ENCODE measurements around the gene IGLL1. TPM values are rescaled to one million over a fixed set of nuclear protein-coding genes. Genes with fewer than 3 reads are reported as not detected.

Gene IGLL1
- total RNA-seq, 1 donor from 2014 or later: not detected

GRCh38 chr22:23527971-23528740, 51.9 kb downstream of the IGLL1 start:
- intact Hi-C loops (cut with DNase I): no loop called here
- no peak for TF ChIP-seq CTCF (IDR thresholded peaks at IDR 0.05)
- TF ChIP-seq POLR2AphosphoS5 (IDR thresholded peaks at IDR 0.05; ENCODE audit: insufficient read depth in 1 of 2, low read depth in 1 of 2): no peak
- TF ChIP-seq POLR2A (IDR thresholded peaks at IDR 0.05): no peak
- Histone ChIP-seq H3K9me3 (no peaks in the 10 kb centered on the region), H3K27me3 (no peaks in the 10 kb centered on the region), H3K36me3 (no peaks in the 10 kb centered on the region), H3K4me1 (no peaks in the 10 kb centered on the region), H3K27ac (no peak overlapping the region), H3K4me3 (no peak overlapping the region)
- no peak for DNase-seq (ENCODE audit: extremely low spot score in 2 of 2)

DNA sequence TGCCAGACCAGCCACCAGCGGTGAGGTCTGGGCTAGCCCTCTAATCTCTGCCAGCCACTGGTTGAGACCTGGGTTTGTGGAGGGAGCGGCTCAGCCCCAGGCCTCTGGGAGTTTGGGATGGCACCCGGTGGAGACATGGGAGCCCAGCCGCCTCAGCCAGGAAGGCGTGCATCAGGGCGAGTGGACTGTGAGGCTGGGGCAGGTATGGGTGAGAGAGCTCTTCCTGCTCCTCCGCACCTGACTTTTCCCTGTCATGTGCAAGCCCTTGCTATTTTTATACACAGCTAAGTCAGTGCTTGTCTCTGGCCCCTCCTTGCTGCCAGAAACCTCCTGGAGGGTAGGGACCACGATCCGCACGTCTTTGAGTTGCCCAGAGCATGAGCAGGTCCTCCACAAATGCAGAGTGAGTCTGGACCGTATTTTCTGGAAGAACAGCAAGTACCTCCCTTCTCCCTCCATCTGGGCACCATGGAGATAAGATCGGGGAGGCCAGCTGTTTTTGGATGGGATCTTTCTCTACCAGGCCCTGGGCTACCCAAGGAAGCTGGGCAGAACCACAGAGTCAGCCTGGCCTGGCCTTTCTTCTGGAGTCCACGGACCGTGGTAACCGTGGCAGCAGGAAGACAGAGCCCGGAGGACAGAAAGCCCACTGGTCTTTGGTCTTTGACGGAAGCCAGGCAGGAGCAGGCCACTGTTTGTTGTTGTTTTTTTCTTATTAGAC, 53.3 kb downstream of the IGLL1 start:
- intact Hi-C loops (cut with DNase I): no loop called here
- Histone ChIP-seq H3K4me3 (no peak overlapping the region), H3K36me3 (no peaks in the 10 kb centered on the region), H3K4me1 (no peaks in the 10 kb centered on the region), H3K27me3 (no peaks in the 10 kb centered on the region), H3K9me3 (no peaks in the 10 kb centered on the region), H3K27ac (no peak overlapping the region)
- DNase-seq (ENCODE audit: extremely low spot score in 2 of 2): no peak
- TF ChIP-seq POLR2A (IDR thresholded peaks at IDR 0.05) (no peak), POLR2AphosphoS5 (IDR thresholded peaks at IDR 0.05; ENCODE audit: insufficient read depth in 1 of 2, low read depth in 1 of 2) (no peak), CTCF (IDR thresholded peaks at IDR 0.05) (no peak)

DNA sequence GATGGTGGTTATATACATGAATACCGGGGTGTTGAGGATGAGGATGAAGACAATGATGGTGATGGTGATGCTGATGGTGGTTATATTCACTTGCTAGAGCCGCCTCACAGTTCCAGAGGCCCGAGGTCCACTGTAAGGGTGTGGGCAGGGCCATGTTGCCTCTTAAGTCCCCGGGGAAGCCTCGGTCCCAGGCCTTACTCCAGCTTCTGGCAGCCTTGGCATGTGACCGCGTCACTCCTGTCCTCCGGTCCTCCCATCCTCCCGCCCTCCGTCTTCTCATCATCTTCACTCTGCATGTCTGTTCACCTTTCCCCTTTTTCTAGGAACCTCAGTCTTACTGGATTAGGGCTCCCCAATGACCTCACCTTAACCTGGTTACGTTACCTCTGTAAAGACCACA, 54.6 kb downstream of the IGLL1 start:
- no peak for DNase-seq (ENCODE audit: extremely low spot score in 2 of 2)
- Histone ChIP-seq H3K9me3 (no peaks in the 10 kb centered on the region), H3K27me3 (no peaks in the 10 kb centered on the region), H3K4me1 (peaks cover 11% of the 10 kb centered on the region), H3K27ac (no peak overlapping the region), H3K36me3 (no peaks in the 10 kb centered on the region), H3K4me3 (no peak overlapping the region)
- no peak for TF ChIP-seq POLR2AphosphoS5 (IDR thresholded peaks at IDR 0.05; ENCODE audit: insufficient read depth in 1 of 2, low read depth in 1 of 2)
- TF ChIP-seq CTCF (IDR thresholded peaks at IDR 0.05): no peak
- TF ChIP-seq POLR2A (IDR thresholded peaks at IDR 0.05): no peak
- intact Hi-C loops (cut with DNase I): no loop called here

DNA sequence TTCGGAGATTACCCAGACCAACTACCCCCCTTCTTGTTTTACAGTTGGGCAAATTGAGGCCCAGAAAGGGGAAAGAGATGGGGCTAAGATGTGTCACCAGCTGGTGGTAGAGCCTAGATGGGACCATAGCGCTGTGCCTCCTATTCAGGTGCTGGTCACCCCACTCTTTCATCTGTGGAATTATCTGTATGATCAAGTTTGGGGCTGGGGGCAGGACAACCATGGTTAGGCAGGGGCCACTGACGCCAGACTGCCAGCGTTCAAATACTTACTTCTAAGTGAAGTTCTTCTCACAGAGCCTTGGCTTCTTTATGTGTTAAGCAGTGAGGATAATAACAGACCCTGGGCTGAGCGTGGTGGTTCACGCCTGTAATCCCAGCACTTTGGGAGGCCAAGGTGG, 55.9 kb downstream of the IGLL1 start:
- intact Hi-C loops (cut with DNase I): no loop called here
- Histone ChIP-seq H3K27me3 (no peaks in the 10 kb centered on the region), H3K36me3 (no peaks in the 10 kb centered on the region), H3K4me3 (no peak overlapping the region), H3K4me1 (peaks cover 16% of the 10 kb centered on the region), H3K9me3 (no peaks in the 10 kb centered on the region), H3K27ac (no peak overlapping the region)
- TF ChIP-seq POLR2A (IDR thresholded peaks at IDR 0.05) (no peak), POLR2AphosphoS5 (IDR thresholded peaks at IDR 0.05; ENCODE audit: insufficient read depth in 1 of 2, low read depth in 1 of 2) (no peak), CTCF (IDR thresholded peaks at IDR 0.05) (no peak)
- DNase-seq (ENCODE audit: extremely low spot score in 2 of 2): no peak

DNA sequence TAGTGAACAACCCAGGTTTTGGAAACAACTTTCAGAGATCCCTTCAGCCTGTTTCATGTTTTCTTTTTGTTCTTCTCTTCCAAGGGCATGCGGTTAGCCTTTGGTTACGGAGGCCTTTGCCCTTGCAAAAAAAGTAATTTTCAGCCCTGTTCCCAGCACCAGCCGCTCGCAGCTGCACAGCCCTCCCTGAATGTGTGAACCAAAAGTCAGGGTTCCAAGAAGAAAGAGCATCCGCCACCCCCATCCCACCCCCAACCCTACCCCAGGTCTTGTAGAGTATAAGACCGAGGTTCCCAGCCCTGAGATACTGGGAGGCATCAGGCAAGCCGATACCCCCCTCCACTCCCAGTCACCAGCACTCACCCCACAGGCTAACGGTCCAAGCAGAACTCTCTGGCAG, 56.4 kb downstream of the IGLL1 start:
- Histone ChIP-seq H3K4me1 (peaks cover 16% of the 10 kb centered on the region), H3K27ac (no peak overlapping the region), H3K36me3 (no peaks in the 10 kb centered on the region), H3K4me3 (no peak overlapping the region), H3K9me3 (no peaks in the 10 kb centered on the region), H3K27me3 (no peaks in the 10 kb centered on the region)
- no peak for DNase-seq (ENCODE audit: extremely low spot score in 2 of 2)
- intact Hi-C loops (cut with DNase I): no loop called here
- TF ChIP-seq POLR2A (IDR thresholded peaks at IDR 0.05) (no peak), POLR2AphosphoS5 (IDR thresholded peaks at IDR 0.05; ENCODE audit: insufficient read depth in 1 of 2, low read depth in 1 of 2) (no peak), CTCF (IDR thresholded peaks at IDR 0.05) (no peak)

Measured in vagina (tissue), 2 donors.